Measurements from ENCODE around the gene PARD3B. TPM values are rescaled to one million over a fixed set of nuclear protein-coding genes. Genes with fewer than 3 reads are reported as not detected.
A peak's percentile ranks its signal among the peaks of the same experiment; 100 is the strongest.

The PARD3B gene
- total and polyA plus RNA-seq, 7 donors, result 3.2 to 64.0 (median 42.5) TPM

GRCh38 chr2:205367331-205367935 is 822.2 kb downstream of the PARD3B start:
- TF ChIP-seq CTCF (IDR thresholded peaks at IDR 0.05) (no peak), POLR2AphosphoS5 (IDR thresholded peaks at IDR 0.05) (no peak), EP300 (IDR thresholded peaks at IDR 0.05) (no peak), POLR2A (IDR thresholded peaks at IDR 0.05) (no peak)
- intact Hi-C loops (cut with DNase I), result no loop called here

GRCh38 chr2:205369813-205370212 is 824.5 kb downstream of the PARD3B start:
- intact Hi-C loops (cut with DNase I), result no loop called here
- TF ChIP-seq CTCF (IDR thresholded peaks at IDR 0.05), result no peak
- TF ChIP-seq POLR2AphosphoS5 (IDR thresholded peaks at IDR 0.05), result no peak
- no peak for TF ChIP-seq POLR2A (IDR thresholded peaks at IDR 0.05)
- no peak for TF ChIP-seq EP300 (IDR thresholded peaks at IDR 0.05)
- 16 to 37% methylated on average over 1 of the region's 1 CpG for WGBS, 2 donors
- Histone ChIP-seq H3K4me1 (no peaks in the 10 kb centered on the region), H3K36me3 (no peaks in the 10 kb centered on the region), H3K9me3 (no peaks in the 10 kb centered on the region), H3K4me3 (no peak overlapping the region), H3K27ac (no peak overlapping the region), H3K27me3 (no peaks in the 10 kb centered on the region)
- no peak for DNase-seq

More at GRCh38 chr2:205367331-205367935, 822.2 kb downstream of the PARD3B start:
- Histone ChIP-seq H3K4me3 (no peak overlapping the region), H3K27ac (no peak overlapping the region), H3K36me3 (no peaks in the 10 kb centered on the region), H3K4me1 (no peaks in the 10 kb centered on the region), H3K27me3 (no peaks in the 10 kb centered on the region), H3K9me3 (no peaks in the 10 kb centered on the region)
- no peak for DNase-seq
- WGBS, 2 donors, result 79 to 89% methylated on average over 2 of the region's 2 CpGs

GRCh38 chr2:205370726-205371125 is 825.5 kb downstream of the PARD3B start:
- Histone ChIP-seq H3K4me3 (no peak overlapping the region), H3K4me1 (no peaks in the 10 kb centered on the region), H3K36me3 (no peaks in the 10 kb centered on the region), H3K27me3 (no peaks in the 10 kb centered on the region), H3K27ac (no peak overlapping the region), H3K9me3 (no peaks in the 10 kb centered on the region)
- no peak for DNase-seq
- intact Hi-C loops (cut with DNase I), result no loop called here
- no peak for TF ChIP-seq POLR2AphosphoS5 (IDR thresholded peaks at IDR 0.05)
- no peak for TF ChIP-seq CTCF (IDR thresholded peaks at IDR 0.05)
- no peak for TF ChIP-seq POLR2A (IDR thresholded peaks at IDR 0.05)
- TF ChIP-seq EP300 (IDR thresholded peaks at IDR 0.05), result no peak
- 91 to 94% methylated on average over 2 of the region's 2 CpGs for WGBS, 2 donors

- no peaks in the 10 kb centered on the region for H3K27me3 ChIP-seq
- H3K36me3 ChIP-seq, result no peaks in the 10 kb centered on the region
- no peak overlapping the region for H3K4me3 ChIP-seq
- no peaks in the 10 kb centered on the region for H3K4me1 ChIP-seq
- TF ChIP-seq POLR2AphosphoS5 (IDR thresholded peaks at IDR 0.05) (no peak), POLR2A (IDR thresholded peaks at IDR 0.05) (no peak)
- intact Hi-C loops (cut with DNase I), result no loop called here
- H3K27ac ChIP-seq, result no peak overlapping the region
- DNase-seq, result no peak
- H3K9me3 ChIP-seq, result no peaks in the 10 kb centered on the region
Measured at GRCh38 chr2:205372141-205372540, 826.9 kb downstream of the PARD3B start.

GRCh38 chr2:205375461-205376448 is 830.5 kb downstream of the PARD3B start:
- TF ChIP-seq POLR2A (IDR thresholded peaks at IDR 0.05) (no peak), POLR2AphosphoS5 (IDR thresholded peaks at IDR 0.05) (no peak), EP300 (IDR thresholded peaks at IDR 0.05) (no peak)
- intact Hi-C loops (cut with DNase I), result no loop called here
- Histone ChIP-seq H3K36me3 (no peaks in the 10 kb centered on the region), H3K27me3 (no peaks in the 10 kb centered on the region), H3K4me3 (no peak overlapping the region), H3K9me3 (no peaks in the 10 kb centered on the region), H3K27ac (peak overlapping the region in 3 of 4 donors; percentile 6 to 12 (median 9)), H3K4me1 (no peaks in the 10 kb centered on the region)
- peak; percentile 65 for DNase-seq
- 86 to 89% methylated on average over 9 of the region's 9 CpGs for WGBS, 2 donors

Measured in sigmoid colon (tissue), 7 donors.